DMS114 treated with DMSO at 0.1 percent for 48 hours (cell line): ENCODE data around the gene GNA12.

Source experiments
- DNase-seq: peaks from one replicate; lab custom pipeline; 2025; ENCODE audit not compliant: unreplicated experiment; lab: John Stamatoyannopoulos, UW

Gene GNA12

DNA sequence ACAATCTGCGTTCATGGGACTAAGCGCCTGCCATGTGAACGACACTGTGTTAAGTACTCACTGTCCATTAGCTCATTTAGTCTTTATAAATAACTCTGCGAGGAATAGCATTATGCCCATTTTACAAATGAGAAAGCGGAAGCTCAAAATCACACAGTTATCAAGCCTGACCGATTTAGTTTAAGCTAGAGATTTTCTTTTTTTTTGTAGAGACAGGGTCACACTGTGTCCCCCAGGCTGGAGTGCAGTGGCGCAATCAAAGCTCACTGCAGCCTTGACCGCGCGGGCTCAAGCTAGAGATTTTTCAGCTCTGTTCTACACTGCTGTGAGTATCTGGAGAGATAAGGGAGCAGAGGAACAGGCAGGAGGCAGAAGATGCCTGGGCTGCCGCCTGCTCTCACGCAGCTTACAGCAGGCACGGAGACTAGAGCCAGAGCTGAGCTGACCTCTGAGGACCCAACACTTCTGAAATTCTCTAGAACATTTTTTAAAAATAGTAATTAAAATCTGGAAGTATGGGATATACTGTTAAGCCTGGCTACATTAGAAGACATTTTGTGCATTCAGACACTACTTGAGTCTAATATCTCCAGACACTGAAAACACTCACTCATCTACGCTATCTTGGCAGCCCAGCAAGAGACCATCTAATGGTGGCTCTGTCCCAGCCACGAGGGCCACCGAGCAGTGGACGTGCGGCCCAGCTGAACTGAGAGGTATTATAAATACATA is 38.7 kb downstream of the GNA12 start:
- no peak for DNase-seq

DNA sequence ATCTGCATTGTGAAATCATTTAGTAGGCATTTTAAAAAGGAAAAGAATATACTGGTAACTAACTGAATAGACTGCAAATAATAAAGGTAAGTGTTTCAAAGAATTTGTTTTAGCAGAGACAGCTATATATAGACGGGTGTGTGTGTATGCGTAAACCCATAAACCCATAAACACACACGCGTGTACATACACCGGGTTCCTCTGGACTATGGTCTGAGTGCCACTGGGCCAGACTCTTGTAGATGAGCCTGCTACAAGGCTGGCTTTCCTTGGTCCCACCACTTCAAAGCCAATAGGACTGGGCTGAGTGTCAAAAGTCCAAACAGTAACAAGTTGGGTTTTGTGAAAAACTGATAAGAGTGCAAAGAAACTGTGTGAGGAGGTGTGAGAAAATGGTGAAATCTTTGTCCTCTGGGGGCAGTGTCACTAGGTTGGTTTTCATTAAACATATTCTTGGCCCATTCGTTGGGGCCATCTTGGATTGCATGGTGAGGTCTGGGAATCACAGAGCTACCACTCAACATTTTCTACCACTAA is 39.8 kb downstream of the GNA12 start:
- DNase-seq = no peak

DNA sequence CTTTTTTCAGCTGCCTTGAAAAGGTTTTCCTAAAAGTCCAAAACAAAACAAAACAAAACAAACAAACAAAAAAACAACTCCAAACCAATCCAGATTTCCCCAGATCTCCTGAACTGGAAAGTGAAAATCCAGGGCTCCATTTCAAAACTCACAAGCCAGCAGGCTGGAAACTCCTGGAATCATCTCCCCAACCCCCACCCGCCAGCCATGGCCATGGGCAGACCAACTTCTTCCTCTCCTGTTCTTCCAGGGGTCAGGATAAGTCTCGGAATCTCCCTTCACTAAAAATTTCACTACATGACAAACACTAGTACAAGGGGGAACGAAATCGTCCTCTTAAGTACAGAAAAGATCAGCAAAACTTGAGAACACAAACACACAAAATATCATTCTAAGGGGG is 40.4 kb downstream of the GNA12 start:
- DNase-seq = no peak

DNA sequence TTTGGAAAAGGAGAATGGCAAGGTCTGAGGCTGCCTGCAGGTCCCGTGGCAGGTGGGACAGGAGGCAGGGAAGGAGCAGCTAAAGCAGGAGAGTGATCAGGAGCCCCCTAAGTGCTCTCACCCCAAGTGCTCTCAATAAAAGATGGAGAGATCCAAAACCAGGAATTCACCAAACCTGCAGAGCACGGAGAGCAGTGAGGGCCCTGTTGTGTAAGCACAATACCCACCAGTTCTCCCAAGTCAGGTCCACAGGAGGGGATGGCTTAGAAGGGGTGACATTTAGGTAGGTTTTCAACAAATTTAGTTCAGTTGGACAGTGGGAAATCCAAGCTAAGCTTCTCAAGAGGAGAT is 40.8 kb downstream of the GNA12 start:
- no peak for DNase-seq

DNA sequence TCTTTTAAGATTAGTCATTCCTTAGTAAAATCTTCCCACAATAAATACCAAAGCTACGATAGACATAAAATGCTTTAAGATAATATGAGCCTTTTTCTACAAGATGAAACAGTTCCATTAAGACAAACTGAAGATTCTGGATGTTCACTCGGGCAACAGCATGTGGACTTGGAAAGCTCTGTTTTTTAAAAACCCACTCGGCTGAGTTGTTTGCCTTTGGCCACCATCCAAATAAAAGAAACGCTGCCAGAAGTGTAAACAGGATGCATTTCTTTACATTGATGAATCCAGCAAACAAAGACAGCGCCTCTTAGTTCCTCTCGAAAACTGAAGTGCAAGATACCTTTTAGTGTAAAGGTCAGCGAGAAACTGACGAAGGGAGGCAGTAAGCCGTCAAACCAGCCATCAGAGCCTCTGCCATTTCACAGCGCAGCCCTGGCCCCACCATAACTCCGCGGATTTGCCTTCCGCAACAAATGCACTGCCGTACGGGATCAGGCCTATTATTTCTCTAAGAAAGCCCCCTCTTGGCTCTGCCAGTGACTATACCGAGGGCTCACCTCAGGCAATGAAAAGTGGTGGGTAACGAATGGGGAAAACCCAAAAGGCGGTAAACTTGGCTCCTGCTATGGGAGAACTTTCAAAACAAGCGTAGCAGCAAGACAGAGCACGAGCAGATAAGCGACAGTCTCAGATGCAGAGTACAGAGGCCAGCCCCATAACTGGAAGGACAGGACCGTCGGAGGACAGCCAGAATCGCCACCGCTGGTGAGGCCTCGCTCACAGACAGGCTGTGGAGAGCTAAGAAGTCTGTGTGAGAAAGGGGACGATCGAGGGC is 41.4 kb downstream of the GNA12 start:
- DNase-seq = no peak

DNA sequence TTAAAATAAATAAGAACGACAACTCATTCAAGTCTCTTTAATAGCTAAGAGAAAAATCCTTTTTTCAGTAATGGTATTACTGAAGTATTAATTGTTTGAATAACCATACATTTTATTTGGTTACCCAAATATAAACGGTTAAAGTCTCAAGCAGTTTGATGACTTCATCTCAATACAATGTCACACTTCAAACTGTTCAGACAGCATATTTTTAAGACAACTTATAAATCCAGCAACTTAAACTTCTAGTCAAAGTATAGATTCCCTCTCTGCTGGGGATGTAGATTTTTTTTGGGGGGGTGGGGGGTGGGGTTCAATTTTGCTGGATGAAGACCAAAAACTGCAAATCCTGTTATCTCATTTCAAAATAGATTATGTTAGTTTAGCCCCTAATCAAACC is 42.0 kb downstream of the GNA12 start:
- no peak for DNase-seq

DNA sequence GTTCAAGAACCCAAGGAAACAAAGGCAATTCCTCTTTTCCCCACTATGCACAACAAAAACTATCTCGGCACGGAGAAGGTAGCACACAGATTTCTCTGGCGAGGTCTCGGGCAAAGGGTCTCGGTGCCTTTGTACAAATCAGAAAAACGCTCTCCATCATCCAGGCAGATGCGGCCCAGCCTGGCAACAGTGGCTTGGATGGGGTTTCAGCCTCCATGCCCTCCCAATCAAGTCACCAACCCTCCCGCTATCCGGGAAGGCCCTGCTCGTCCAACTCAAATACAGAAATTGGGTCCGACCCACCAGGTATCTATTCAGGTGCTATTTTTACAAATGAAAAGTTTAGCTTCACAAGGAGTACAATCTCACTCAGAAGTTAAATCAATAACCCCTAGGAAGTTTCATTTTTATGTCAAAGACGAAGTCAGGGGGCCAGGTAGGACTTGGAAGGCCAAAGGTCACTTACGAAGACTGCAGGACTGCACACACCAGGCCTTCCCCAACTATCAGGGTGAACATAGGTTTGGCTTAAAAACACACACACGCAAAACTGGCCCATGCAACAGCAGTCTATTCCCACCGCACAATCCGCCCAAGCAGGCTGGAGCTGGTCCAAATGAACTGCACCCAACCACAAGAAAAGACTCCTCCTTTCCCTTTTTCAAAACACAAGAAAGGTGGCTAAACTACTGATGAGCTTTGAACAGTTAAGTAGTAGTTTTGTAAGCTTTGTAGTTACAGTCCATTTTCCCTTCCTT is 43.0 kb downstream of the GNA12 start:
- DNase-seq = no peak

DNA sequence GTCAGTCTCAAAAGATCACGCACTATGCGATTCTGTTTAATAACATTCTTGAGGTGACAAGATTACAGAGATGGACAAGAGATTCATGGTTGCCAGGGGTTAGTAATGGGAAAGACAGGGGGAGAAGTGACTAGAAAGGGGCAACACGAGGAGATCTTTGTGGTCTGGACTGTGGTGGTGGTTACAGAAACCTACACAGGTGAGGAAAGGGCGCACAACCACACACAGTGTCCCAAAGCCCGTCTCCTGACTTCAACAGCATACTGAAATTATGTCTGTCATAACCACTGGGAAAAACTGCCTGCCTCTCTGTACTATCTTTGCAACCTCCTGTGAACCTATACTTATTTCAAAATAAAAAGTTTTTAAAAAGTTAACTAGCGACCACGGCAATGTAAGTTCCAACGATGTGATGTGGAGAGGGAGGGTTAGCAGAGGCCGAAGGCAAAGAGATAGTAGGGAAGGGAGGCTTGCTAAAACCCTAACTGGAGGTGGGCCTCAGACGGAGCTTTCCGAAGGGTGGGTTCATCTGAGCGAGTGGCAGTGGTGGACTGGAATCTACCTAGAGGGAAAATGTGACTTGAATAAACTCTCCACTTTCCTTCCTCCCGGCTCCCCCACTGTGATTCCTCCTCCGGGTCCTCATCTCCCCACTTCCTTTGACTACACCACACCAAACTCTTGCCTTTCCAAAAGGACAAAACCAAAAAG is 43.7 kb downstream of the GNA12 start:
- no peak for DNase-seq

DNA sequence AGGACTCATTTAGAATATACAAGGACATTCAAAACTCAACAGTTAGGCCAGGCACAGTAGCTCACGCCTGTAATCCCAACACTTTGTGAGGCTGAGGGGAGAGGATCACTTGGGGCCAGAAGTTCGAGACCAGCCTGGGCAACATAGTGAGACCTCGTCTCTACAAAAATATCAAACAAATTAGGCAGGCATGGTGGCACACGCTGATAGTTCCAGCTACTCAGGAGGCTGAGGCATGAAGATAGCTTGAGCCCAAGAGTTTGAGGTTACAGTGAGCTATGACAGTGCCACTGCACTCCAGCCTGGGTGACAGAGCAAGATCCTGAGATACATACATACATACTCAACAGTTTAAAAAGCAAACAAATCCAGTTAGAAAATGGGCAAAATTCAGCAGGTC is 44.9 kb downstream of the GNA12 start:
- no peak for DNase-seq

DNA sequence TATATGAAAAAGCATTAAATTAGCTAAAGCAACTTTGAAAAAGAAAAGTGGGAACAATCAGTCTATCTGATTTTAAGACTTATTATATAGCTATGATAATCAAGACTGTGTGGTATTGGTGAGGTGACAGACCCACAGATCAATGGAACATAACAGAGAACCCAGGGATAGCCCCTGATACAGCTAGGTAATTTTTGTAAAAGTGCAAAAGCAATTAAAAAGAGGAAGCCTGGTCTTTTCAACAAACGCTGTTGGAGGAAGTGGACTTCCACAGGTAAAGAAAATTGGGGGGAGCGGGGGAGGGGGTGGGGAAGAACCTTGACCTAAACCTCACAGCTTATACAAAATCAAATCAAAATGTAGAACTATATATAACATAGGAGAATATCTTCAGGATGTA is 45.4 kb downstream of the GNA12 start:
- no peak for DNase-seq

DNA sequence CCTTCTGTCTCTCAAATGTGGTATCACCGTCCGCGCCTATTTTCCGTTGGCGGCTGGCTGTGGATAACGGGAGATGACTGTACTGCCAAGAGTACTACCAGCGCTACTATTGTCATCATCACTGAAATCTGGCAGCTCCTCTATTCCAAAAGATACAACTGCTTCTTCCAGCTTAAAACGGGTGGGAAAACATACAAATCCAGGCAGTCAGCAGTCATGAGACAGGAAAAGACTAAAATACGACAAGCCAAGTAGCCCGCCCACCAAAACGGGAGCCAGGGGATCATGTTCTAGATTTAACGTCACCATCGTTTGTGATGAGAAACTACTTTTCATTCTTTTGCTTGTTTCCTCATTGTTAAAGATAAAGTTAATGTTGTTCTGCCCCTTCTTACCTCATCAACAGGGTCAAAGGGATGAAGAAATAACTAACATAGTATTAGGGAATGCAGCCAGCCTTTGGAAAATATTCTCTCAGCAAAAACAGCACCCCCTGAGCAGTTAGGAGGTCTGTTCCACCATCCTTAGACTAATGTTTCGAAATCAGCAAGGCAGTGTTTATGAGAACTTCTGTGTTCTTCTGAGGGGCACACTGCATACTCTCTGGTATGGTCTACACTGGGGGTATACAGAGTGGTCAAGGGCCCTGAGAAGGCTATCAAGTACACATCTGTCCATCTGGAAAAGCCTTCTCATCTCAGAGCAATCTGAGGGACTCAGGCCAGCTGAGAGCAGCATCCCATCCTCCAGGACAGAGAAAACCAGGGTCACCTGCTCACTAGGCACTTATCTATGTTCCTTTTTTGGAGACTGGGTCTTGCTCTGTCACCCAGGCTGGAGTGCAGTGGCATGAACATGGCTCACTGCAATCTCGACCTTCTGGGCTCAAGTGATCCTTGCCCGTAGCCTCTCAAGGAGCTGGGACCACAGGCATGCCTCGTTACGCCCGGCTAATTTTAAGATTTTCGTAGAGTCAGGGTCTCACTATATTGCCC is 47.5 kb downstream of the GNA12 start:
- no peak for DNase-seq

DNA sequence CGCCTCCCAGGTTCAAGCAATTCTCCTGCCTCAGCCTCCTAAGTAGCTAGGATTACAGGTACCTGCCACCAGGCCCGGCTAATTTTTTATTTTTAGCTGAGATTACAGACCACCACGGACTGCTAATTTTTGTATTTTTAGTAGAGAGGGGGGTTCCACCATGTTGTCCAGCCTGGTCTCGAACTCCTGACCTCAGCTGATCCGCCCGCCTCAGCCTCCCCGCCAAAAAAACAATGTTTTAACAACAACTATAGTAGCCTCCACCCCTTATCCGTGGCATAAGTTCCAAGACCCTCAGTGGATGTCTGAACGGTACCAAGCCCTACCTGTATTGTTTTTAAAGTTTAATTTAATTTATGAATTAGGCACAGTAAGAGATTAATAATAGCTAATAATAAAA is 48.2 kb downstream of the GNA12 start:
- DNase-seq = no peak

DNA sequence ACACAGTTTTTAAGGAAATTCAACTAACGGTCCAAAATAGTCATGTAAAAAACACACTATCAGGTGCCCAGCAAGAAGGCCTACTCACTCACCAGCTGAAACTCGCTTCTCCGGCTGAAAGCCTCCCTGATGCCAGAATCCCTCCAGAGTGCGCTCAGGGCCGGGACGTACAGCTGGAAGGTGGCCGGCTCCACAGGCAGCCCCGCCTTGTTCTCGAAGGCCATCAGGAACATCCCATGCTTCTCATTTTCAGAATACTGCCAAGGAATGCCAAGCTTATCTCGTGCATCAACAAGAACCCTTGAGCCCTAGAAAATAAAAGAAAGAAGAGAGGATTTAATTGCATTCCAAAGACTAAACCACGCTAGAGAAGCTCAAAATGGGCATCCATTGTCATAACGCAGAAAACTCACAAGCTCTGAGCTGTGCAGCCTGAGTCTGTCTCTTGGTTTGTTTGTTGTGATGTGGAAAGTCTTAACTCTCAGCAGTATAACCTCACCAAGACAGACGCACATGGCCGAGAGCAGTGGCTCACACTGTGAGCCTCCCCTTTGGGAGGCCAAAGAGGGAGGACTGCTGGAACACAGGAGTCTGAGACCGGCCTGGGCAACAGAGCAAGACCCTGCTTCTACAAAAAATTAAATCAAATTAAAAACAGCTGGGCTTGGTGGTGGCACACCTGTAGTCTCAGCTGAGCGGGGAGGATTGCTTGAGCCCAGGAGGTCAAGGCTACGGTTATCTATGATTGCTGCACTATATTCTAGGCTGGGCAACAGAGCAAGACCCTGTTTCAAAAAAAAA is 49.1 kb downstream of the GNA12 start:
- no peak for DNase-seq

DNA sequence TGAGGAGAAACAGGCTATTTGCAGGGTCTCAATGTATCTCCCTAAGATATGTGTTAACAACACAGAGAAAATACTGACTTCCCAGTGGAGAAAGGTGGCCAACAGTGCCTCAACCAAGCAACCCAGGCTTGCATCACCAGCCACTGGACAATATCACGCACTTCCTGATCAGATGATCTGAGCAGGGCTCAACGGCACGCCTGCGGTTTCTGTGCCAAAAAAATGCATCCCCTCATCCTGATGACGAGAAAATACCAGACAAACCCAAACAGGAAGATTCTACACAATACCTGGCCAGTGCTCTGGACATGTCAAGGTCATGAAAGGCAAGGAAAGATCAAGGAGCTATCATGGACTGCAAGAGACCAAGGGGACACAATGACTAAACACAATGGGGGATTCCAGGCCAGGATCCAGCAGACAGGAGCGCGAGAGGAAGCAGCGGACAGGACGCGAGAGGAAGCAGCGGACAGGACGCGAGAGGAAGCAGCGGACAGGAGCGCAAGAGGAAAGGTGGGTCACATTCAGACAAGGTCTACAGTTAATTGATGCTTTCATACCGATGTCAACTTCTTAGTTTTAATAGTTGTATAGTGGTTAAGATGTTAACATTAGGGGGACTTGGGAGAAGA is 51.1 kb downstream of the GNA12 start:
- DNase-seq = no peak

DNA sequence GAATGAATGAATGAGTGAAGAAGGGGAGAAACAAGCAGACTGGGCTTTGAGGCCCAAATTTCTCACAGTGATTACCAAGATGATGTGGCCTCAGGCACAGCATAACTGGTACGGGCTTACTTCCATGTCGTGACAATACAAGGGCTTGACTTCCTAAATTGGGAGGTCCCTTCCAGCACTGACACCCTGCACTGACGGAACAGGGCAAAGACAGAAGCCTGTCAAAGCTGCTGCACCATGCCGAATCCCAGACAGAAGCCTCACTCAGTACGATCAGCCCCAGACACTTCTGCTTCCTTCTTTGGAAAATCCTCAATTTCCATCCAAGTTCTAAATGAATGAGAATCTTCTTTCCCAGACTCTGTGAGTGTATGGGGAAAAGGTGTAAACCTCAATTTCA is 51.9 kb downstream of the GNA12 start:
- no peak for DNase-seq

DNA sequence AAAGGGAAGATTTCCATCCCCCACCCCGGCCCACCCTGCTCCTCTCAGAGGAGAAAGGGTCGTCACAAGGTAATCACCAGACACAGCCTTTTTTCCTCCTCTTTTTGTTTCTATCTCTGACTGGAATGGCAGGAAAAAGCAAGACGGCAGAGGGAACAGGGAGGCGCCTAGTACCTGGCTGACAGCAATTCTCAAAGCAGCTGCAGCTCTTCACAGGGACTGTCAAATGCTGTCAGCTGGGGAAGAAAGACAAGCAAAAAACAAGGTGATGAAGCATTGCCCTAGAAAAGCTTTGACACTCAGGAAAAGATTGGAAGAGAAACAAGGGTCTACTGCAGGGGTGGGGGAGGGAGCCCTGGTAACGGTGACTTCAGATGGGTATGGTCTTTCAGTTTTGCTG is 52.7 kb downstream of the GNA12 start:
- no peak for DNase-seq

DNA sequence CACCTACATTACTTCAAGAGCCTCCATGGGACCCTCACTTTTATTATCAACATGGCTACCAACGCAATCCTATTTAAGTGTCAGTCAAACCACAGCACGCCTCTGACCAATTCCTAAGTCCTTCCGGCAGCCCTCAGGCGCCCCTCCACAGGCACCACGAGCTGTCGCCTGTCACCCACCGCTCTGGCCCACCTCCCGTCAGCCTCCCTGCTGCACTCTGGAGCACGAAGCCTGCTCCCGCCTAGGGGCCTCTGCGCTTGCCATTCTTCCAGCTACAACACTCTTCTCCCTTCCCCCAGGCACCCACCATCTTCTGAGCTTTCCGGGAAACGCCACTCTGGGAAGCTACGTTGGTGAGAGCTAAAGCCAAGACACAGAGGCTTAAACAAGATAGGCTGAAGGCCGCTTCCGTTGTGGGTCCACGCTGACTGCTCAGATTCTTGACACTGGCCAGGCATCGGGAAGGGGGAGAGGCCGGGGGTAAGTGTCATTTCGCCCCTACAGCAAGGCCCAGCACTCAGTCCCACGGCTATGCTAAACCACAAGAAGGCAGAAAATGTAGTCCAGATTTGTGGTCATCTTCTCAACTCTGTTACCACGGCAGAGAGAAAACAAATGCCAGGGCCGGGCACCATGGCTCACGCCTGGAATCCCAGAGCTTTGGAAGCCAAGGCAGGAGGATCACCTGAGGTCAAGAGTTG is 56.7 kb downstream of the GNA12 start:
- DNase-seq = no peak

DNA sequence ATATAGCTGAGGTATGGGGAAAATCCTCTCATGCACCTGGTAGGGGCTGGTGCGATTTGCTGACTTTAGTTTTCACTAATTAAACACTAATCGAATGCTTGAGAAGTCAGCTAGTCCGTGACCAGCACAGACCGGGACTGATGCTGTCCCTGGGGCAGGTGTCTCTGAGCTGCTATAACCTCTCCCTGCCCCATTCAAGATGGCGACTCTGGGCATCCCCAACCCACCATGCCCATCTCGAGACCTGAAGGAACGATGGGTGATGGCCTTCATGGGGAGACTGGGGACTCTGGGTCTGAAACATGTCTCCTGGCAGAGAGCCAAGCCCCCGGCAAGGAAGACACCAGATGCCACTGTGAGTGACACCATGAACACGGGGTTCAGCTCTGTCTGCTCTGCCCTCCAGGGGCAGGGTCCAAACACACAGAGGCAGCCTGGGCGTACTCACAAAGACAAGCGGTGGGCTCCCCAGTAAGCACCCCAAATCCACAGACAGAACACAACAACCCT is 57.4 kb downstream of the GNA12 start:
- DNase-seq = no peak
